OCI-LY3 (cell line): ENCODE results near the gene DLK1.

Source experiments
- CTCF ChIP-seq: fragments of 200-600, 300-600 bp; sonication (generic); IDR thresholded peaks from 2 replicates; pipeline ENCODE4 v1.5.1; 2014; ENCODE audit warnings: antibody characterized with exemption, low read length, low read depth
- EZH2phosphoT487 ChIP-seq: fragments of 200-600 bp; shearing (Covaris generic); IDR thresholded peaks from 2 replicates; pipeline ENCODE4 v1.6.1; 2018; ENCODE audit warnings: antibody characterized with exemption, mixed run types, low read depth

GRCh38 chr14:100687386-100687785 lies 39.3 kb upstream of the DLK1 start:
- TF ChIP-seq CTCF (no peak), EZH2phosphoT487 (no peak)
